GM12865 (cell line): Measurements from ENCODE around the gene LCN9.

Experiments used
- DNase-seq: peaks from one replicate; pipeline ENCODE4 v3.0.0; 2010; ENCODE audit warnings: low read depth
- H3K4me3 ChIP-seq: 2 replicates; pipeline ENCODE4 v1.5.1; 2011; ENCODE audit warnings: mild to moderate bottlenecking, low read depth, low read length, control low read depth
- CTCF ChIP-seq: IDR thresholded peaks from 2 replicates; pipeline ENCODE4 v1.5.1; 2011; ENCODE audit warnings: low read length, control low read depth, low read depth, inconsistent platforms; ENCODE audit not compliant: insufficient read depth; ENCODE audit errors: missing control alignments

LCN9 gene

DNA sequence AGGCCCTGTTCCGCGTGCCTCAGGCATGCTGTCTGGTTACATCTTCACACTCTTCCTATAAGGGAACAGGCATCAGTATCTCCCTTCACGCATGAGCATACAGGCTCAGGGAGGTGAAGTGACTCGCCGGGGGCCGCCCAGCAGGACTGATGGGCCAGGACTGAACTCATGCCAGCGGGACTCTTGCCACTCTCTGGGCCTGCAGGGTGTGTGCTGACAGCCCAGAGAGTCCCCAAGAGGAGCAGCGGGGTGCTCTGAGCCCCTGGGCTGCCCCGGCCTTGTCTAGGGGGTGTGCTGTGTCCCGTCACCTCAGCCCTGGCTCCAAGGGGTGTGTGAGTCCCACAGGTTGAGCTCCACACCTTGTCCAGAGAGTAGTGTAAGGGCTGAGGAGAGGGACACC, 48.8 kb downstream of the LCN9 start:
- no peak for DNase-seq
- TF ChIP-seq CTCF: no peak
- H3K4me3 ChIP-seq: no peak overlapping the region

DNA sequence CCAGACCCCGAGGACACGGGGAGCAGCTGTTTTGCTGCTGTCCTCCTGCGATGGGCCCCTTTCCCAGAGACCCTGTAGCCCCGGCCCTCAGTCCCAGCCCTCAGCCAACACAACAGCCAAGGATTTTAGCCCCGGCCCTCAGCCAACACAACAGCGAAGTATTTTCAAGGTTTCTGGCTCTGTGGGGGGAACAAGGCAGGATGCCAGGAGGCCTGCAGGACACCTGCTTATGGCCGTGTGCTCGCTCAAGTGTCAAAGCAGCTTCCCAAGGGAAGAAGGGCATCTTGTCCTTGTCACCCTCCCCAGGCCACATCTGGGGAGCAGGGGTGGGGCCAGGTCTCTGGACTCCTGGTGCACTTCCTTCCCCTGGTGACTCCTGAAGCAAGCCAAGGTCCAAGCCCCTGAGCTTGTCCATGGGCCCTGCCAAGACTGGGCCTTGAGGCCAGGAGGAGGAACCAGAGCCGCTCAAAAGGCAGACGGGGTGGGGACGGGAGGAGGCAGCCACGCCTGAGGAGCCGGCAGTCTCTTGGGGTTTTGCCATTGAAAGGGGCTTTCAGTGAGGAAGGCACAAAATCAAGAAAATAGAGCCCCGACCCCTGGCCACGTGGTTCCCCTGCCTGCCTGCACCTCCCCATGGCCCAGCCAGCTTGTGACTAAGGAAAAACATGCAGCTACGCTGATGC, 49.6 kb downstream of the LCN9 start:
- H3K4me3 ChIP-seq: no peak overlapping the region
- TF ChIP-seq CTCF: no peak
- no peak for DNase-seq

DNA sequence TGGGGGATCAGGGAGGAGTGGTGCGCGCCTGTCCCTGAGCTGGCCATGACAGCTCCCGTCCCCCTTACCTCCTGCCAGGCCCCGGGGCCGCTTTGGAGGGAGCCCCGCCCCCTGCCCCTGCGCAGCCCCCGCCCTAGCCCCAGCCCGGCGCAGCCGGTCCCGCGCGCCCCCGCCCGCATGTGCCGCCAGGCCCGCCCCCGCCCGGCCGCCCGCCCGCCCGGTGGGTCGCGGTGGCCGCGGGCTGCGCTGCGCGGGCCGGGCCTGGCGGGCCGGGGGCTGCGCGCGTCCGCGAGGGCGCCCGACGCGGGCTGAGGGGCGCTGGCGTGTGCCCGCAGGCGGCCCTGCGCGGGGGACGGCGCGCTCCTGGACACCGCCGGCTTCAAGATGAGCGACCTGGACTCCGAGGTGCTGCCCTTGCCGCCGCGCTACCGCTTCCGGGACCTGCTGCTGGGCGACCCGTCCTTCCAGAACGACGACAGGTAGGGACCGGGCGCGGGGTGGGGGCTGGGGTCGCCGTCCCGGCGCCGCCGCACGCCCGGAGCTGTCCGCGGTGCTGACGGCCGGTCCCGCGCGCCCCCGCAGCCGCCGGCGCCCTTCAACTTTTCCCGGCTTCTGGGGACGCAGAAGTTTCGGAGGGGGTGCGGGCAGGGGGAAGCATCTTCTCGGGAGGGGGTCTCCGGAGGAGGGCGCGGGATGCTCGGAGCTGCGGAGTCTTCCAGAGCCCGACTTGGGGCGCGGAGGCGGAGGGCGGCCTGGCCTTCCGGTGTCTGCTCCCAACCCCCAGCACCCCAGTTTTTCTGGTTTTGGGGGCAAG, 51.3 kb downstream of the LCN9 start:
- TF ChIP-seq CTCF: no peak
- H3K4me3 ChIP-seq: no peak overlapping the region
- no peak for DNase-seq

DNA sequence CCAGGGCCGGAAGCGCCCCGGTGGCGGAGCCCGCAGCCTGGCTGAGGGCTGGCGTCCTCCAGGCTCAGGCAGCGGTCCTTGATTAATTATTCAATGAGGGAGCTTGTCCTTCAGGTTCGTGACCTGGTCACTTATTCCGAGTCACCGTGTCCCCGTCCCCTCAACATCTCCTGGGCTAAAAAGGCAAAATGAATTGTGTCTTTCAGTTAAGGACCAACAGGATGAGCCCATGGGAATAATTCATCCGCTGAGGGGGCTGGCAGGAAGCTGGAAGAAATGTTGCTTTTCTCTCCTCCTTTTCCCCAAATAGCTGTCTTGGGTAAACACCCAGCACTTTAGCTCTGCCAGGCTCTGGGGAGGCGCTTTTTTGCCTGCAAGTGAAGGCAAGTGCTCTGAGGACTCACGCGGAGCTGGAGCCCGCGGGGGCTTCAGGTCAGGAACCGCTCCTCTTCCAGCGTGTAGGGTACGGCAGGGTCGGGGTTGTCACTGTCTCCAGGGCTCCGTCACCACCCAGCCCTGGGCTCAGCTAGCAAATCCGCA, 52.0 kb downstream of the LCN9 start:
- DNase-seq: no peak
- H3K4me3 ChIP-seq: no peak overlapping the region
- no peak for TF ChIP-seq CTCF

DNA sequence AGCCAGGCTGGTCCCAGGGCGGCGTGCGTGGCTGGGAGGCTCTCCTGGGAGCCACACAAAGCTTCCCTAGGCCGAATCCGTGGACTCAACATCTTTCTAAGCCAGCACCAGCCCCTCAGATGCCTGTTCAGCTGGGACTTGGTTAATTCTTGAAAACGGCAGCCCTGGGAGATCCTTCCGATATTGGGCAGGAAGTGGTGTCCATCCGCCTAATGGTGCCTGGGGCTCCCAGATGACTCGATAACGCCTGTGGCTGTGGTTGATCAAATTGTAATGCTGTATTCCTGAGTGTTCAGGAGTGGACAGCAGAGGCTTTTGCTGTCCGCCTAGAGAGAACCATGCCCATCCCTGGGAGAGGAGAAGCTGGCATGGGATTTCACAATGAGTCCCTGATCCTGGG, 52.9 kb downstream of the LCN9 start:
- no peak for TF ChIP-seq CTCF

More for the DNA sequence above, 52.9 kb downstream of the LCN9 start:
- no peak for DNase-seq
- no peak overlapping the region for H3K4me3 ChIP-seq
